Neuronal stem cell (in vitro differentiated cells): ENCODE data around the gene PAFAH1B1.

ENCODE experiments used
- DNase-seq: peaks from one replicate; pipeline ENCODE4 v3.0.0-alpha.2; 2013; ENCODE audit warnings: low spot score
- H2AFZ ChIP-seq: one replicate; pipeline ENCODE4 v1.6.1; 2013; ENCODE audit warnings: mild to moderate bottlenecking, low read length, inconsistent platforms
- H2AK5ac ChIP-seq: 2 replicates; pipeline ENCODE4 v1.6.1; 2013; ENCODE audit warnings: low read depth, mild to moderate bottlenecking, inconsistent platforms, low read length, moderate library complexity, mixed read lengths
- H2BK120ac ChIP-seq: 2 replicates; pipeline ENCODE4 v1.6.1; 2013; ENCODE audit warnings: low read depth, mild to moderate bottlenecking, inconsistent platforms, low read length, moderate library complexity, mixed read lengths
- H2BK12ac ChIP-seq: one replicate; pipeline ENCODE4 v1.6.1; 2013; ENCODE audit warnings: low read length, inconsistent platforms
- H2BK15ac ChIP-seq: 2 replicates; pipeline ENCODE4 v1.6.1; 2013; ENCODE audit warnings: mild to moderate bottlenecking, low read length, inconsistent platforms, mixed read lengths
- H2BK5ac ChIP-seq: one replicate; pipeline ENCODE4 v1.6.1; 2013; ENCODE audit warnings: inconsistent platforms, mild to moderate bottlenecking, low read length, moderate library complexity
- H3K14ac ChIP-seq: one replicate; pipeline ENCODE4 v1.6.1; 2013; ENCODE audit warnings: low read length, inconsistent platforms
- H3K18ac ChIP-seq: 2 replicates; pipeline ENCODE4 v1.6.1; 2013; ENCODE audit warnings: low read length, inconsistent platforms
- H3K23ac ChIP-seq: 2 replicates; pipeline ENCODE4 v1.6.1; 2013; ENCODE audit warnings: low read depth, mild to moderate bottlenecking, mixed read lengths, low read length, inconsistent platforms; ENCODE audit not compliant: poor library complexity
- H3K27ac ChIP-seq: replicated peaks from 3 replicates; pipeline ENCODE4 v1.5.1; 2013; ENCODE audit warnings: low read length, inconsistent platforms
- H3K27me3 ChIP-seq, 3 experiments: 2 replicates each; pipeline ENCODE4 v1.6.1; 2013; ENCODE audit warnings: low read length in 3 of 3, mild to moderate bottlenecking in 2 of 3, inconsistent platforms in 1 of 3, low read depth in 1 of 3, mixed read lengths in 1 of 3, moderate library complexity in 1 of 3; ENCODE audit not compliant: control insufficient read depth in 3 of 3, insufficient read depth in 3 of 3
- H3K36me3 ChIP-seq, 2 donors: replicated peaks in 1 of 2; 2 replicates each; pipeline ENCODE4 v1.6.1; 2013; ENCODE audit warnings: low read length in 2 of 2; ENCODE audit not compliant: control insufficient read depth in 2 of 2, insufficient read depth in 2 of 2
- H3K4ac ChIP-seq: 2 replicates; pipeline ENCODE4 v1.6.1; 2013; ENCODE audit warnings: inconsistent platforms, mild to moderate bottlenecking, low read length, moderate library complexity
- H3K4me1 ChIP-seq, 2 donors: 1 replicate in 1 of 2; 2 replicates in 1 of 2; pipeline ENCODE4 v1.6.1; 2013; ENCODE audit warnings: low read length in 2 of 2, low read depth in 1 of 2; ENCODE audit not compliant: control insufficient read depth in 2 of 2, insufficient read depth in 1 of 2
- H3K4me2 ChIP-seq: one replicate; pipeline ENCODE4 v1.6.1; 2013; ENCODE audit warnings: mild to moderate bottlenecking, low read length, inconsistent platforms; ENCODE audit not compliant: insufficient read depth, poor library complexity, severe bottlenecking
- H3K4me3 ChIP-seq, 2 donors: 2 replicates each; pipeline ENCODE4 v1.5.1; 2013; ENCODE audit warnings: low read length in 2 of 2, mild to moderate bottlenecking in 2 of 2, inconsistent platforms in 1 of 2, moderate library complexity in 1 of 2
- H3K79me1 ChIP-seq: one replicate; pipeline ENCODE4 v1.6.1; 2013; ENCODE audit warnings: low read depth, mild to moderate bottlenecking, inconsistent platforms, low read length, moderate library complexity
- H3K9ac ChIP-seq: one replicate; pipeline ENCODE4 v1.6.1; 2013; ENCODE audit warnings: mild to moderate bottlenecking, low read depth, low read length, inconsistent platforms; ENCODE audit not compliant: poor library complexity
- H3K9me3 ChIP-seq, 2 donors: replicated peaks in 1 of 2; 2 replicates each; pipeline versions ENCODE3 to v1.6.1; 2013; ENCODE audit warnings: low read length in 2 of 2, mild to moderate bottlenecking in 2 of 2, inconsistent platforms in 1 of 2, low read depth in 1 of 2, mixed read lengths in 1 of 2, moderate library complexity in 1 of 2; ENCODE audit not compliant: control insufficient read depth in 2 of 2, insufficient read depth in 1 of 2
- H4K8ac ChIP-seq: one replicate; pipeline ENCODE4 v1.6.1; 2013; ENCODE audit warnings: low read depth, mild to moderate bottlenecking, inconsistent platforms, low read length, moderate library complexity
- H4K91ac ChIP-seq: one replicate; pipeline ENCODE4 v1.6.1; 2013; ENCODE audit warnings: low read length, low read depth, mild to moderate bottlenecking, inconsistent platforms; ENCODE audit not compliant: poor library complexity
- WGBS, 2 donors: extraction: QIAGEN DNeasy Blood & Tissue Kit; methylation state at CpG; one replicate each; pipeline ENCODE4 v1.1.7; 2013; ENCODE audit warnings: missing lambda C conversion rate in 2 of 2, mixed read lengths in 1 of 2; ENCODE audit not compliant: insufficient read length in 2 of 2, insufficient replicate concordance in 1 of 2; ENCODE audit errors: extremely low coverage in 2 of 2; 5-methylcytosine and 5-hydroxymethylcytosine counted together

PAFAH1B1 gene

DNA sequence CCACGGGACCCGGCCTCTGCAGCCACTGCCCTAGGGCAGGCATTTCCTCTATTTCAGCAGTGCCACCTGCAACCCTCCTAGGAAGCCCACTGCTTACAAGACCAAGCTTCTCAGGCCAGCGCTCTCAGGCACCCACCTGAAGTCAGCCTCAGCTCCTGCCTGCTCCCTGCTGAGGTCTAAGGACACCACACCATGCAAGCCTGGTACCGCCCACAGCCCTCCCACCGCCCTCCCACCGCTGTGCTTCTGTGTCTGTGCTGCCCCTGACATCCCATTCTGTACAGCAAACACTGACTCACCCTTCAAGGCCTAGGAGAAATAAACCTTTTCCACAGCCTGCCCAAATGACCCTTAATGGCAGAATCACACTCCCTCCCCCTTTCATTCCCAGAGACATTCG, 111.8 kb downstream of the PAFAH1B1 start:
- H3K9ac ChIP-seq = peak overlapping the region; percentile 56
- H3K4me1 ChIP-seq = peaks cover 2 to 14% of the 10 kb centered on the region in 2 donors
- no peak overlapping the region for H2AK5ac ChIP-seq
- H3K23ac ChIP-seq = no peak overlapping the region
- no peak overlapping the region for H2BK15ac ChIP-seq
- no peak overlapping the region for H2AFZ ChIP-seq
- WGBS, 2 donors = no CpG with 5 or more reads among the region's 7 CpGs
- H3K27me3 ChIP-seq = no peaks in the 10 kb centered on the region
- H4K8ac ChIP-seq = no peak overlapping the region
- H4K91ac ChIP-seq = no peak overlapping the region
- no peak overlapping the region for H3K4me2 ChIP-seq
- peak overlapping the region; percentile 60 for H3K18ac ChIP-seq
- H3K27ac ChIP-seq = no peak overlapping the region
- peaks cover 13 to 36% of the 10 kb centered on the region in 2 donors for H3K36me3 ChIP-seq
- no peak for DNase-seq
- no peak overlapping the region for H3K4ac ChIP-seq
- peaks cover 0 to 2% of the 10 kb centered on the region in 2 donors for H3K9me3 ChIP-seq
- H2BK5ac ChIP-seq = no peak overlapping the region
- peak overlapping the region; percentile 98 for H3K14ac ChIP-seq
- no peak overlapping the region for H2BK120ac ChIP-seq
- H3K4me3 ChIP-seq = no peak overlapping the region
- peaks cover 29% of the 10 kb centered on the region for H3K79me1 ChIP-seq
- no peak overlapping the region for H2BK12ac ChIP-seq

DNA sequence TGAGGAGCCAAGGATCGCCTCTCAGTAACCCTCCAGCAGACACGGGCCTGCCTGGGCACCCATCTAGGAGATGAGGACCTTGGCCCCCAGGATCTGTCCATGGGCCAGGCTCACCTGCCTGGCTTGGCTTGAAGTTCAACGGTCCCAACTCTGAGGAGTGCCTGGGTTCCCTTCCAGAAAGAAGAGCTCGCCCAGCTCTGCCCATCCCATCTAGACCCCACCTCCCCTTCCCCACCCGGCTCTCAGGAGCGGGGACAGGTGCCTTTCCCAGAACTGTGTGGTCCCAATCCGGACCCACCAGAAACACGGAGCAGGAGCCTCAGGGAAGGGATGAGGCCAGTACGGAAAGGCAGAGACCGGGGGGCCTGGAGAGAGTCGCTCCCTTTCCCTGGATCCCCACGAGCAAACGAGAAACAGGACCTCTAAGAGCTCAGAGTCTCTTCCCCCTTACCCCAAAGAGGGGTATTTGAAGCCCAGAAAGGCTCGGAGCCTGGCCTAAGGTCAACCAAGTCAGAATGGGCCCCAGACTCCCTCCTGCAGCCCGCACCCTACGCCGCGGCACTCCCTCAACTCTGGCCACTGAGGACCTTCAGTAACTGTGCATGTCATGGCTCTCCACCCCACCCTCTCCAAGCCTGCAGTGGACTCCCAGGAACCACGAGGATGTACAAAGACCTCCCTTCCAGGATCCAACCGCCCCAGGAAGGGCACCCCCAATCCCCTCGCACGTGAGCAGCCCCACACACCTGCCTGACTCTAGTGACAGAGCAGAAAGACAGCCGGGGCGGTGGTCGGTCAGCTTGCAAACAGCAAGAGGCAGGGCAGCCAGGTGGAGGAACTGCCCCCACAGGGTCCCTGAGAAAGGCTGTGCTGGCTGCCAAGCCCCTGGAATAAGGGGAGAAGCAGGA, 112.7 kb downstream of the PAFAH1B1 start:
- H3K36me3 ChIP-seq = peaks cover 10 to 28% of the 10 kb centered on the region in 2 donors
- no peak overlapping the region for H2BK5ac ChIP-seq
- H3K4me1 ChIP-seq = peaks cover 10 to 21% of the 10 kb centered on the region in 2 donors
- H3K4ac ChIP-seq = no peak overlapping the region
- H3K79me1 ChIP-seq = peaks cover 33% of the 10 kb centered on the region
- H2BK12ac ChIP-seq = no peak overlapping the region
- no peak overlapping the region for H3K4me2 ChIP-seq
- no peak overlapping the region for H3K4me3 ChIP-seq
- H4K8ac ChIP-seq = no peak overlapping the region
- no peak overlapping the region for H3K14ac ChIP-seq
- no peak overlapping the region for H2AFZ ChIP-seq
- no CpG with 5 or more reads among the region's 25 CpGs for WGBS, 2 donors
- H2BK120ac ChIP-seq = no peak overlapping the region
- no peak overlapping the region for H4K91ac ChIP-seq
- no peak overlapping the region for H2BK15ac ChIP-seq
- H3K18ac ChIP-seq = no peak overlapping the region
- H3K27me3 ChIP-seq = no peaks in the 10 kb centered on the region
- H3K27ac ChIP-seq = no peak overlapping the region
- no peak for DNase-seq
- H3K9ac ChIP-seq = no peak overlapping the region
- H3K9me3 ChIP-seq = peaks cover 0 to 2% of the 10 kb centered on the region in 2 donors
- no peak overlapping the region for H3K23ac ChIP-seq
- H2AK5ac ChIP-seq = peak overlapping the region; percentile 10

GRCh38 chr17:2706911-2707510, 113.6 kb downstream of the PAFAH1B1 start:
- peak overlapping the region; percentile 38 for H3K18ac ChIP-seq
- no peak overlapping the region for H3K4me2 ChIP-seq
- no peak overlapping the region for H2BK5ac ChIP-seq
- peaks cover 34% of the 10 kb centered on the region for H3K79me1 ChIP-seq
- no peak overlapping the region for H3K4ac ChIP-seq
- H3K4me3 ChIP-seq = no peak overlapping the region
- no peak overlapping the region for H2BK12ac ChIP-seq
- H4K8ac ChIP-seq = no peak overlapping the region
- no peak overlapping the region for H3K27ac ChIP-seq
- H3K14ac ChIP-seq = no peak overlapping the region
- no peaks in the 10 kb centered on the region for H3K27me3 ChIP-seq
- peaks cover 0 to 2% of the 10 kb centered on the region in 2 donors for H3K9me3 ChIP-seq
- H3K9ac ChIP-seq = peak overlapping the region; percentile 44
- no peak for DNase-seq
- no CpG with 5 or more reads among the region's 21 CpGs for whole genome bisulfite sequencing, 2 donors
- peaks cover 13 to 21% of the 10 kb centered on the region in 2 donors for H3K4me1 ChIP-seq
- no peak overlapping the region for H2AK5ac ChIP-seq
- no peak overlapping the region for H2AFZ ChIP-seq
- no peak overlapping the region for H4K91ac ChIP-seq
- H2BK15ac ChIP-seq = no peak overlapping the region
- peaks cover 8 to 20% of the 10 kb centered on the region in 2 donors for H3K36me3 ChIP-seq
- H3K23ac ChIP-seq = peak overlapping the region; percentile 31
- no peak overlapping the region for H2BK120ac ChIP-seq
